NCI-H1048 (cell line): ENCODE data around the gene ACAD8.

ENCODE experiments used
- DNase-seq: peaks from one replicate; lab custom pipeline; 2025; lab: John Stamatoyannopoulos, UW

ACAD8 gene

DNA sequence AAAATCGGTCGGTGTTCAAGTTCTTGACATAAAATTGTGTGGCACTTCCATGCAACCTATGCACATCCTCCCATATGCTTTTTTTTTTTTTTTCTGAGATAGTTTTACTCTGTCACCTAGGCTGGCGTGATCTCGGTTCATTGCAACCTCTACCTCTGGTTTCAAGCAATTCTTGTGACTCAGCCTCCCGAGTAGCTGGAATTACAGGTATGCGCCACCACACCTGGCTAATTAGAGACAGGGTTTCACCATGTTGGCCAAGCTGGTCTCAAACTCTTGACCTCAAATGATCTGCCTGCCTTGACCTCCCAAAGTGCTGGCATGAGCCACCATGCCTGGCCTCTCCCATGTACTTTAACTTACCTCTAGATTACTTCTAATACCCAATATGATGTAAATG is 37.8 kb downstream of the ACAD8 start:
- DNase-seq = no peak

DNA sequence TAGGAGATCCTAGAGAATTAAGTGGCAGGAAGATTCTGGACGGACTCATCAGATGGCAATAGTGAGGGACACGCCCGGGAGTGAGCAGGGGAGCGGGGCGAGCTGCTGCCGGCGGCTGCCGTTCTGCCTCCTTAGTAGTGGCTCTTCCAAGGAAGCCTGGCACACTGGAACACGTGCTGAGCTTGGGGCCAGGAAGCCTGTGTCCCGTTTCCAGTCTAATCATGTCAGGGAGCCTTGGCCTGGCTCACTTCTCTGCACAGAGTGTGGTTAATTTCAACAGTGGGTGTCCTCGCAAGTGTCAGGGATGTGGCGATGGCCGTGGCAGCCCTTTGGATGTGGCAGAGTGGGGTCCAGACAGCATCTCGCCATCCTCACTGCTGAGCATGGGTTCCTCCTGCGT is 39.3 kb downstream of the ACAD8 start:
- no peak for DNase-seq

DNA sequence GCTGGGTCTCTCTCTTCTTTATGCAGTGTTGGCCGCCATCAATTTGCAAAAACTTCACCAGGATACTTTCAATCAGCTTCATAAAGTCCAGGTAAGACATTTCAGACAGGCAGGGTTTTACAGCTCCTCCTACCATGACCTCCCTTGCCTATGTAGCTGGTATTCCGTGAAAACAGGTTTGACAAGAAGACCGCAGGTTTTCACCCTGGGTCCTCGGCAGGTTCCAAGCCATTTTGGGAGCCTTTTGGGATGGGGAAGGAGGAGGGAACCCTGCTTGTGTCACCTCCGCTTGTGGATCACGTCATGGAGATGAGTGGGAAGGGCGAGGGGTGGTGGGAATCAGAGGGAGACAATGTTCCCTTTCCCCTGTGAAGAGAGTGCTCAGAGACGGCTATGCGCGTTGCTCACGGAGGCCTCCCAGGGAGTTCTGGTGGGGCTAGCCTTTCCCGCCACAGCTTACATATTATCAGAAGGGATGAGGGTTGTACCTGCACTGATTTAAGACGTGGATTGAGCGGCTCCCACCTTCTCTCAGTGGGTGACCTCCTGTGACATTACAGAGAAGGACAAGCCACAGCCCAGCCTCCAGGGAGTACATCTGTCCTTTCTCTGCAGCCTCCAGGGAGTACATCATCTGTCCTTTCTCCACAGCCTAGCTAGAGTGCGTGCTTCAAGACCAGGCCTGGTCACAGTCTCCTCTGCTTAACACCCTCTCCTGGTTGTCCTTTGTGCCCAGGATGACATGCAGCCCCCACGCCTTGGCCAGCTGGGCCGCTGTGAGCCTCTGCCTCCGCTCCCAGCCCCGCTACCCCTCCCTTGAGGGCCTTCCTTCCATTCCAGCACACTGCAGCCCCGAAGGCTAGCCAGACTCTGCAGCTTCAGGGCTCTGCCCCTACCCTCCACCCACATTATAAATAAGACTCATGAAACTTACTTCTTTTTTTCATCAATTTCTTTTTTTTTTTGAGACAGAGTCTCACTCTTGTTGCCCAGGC is 40.0 kb downstream of the ACAD8 start:
- DNase-seq = no peak

DNA sequence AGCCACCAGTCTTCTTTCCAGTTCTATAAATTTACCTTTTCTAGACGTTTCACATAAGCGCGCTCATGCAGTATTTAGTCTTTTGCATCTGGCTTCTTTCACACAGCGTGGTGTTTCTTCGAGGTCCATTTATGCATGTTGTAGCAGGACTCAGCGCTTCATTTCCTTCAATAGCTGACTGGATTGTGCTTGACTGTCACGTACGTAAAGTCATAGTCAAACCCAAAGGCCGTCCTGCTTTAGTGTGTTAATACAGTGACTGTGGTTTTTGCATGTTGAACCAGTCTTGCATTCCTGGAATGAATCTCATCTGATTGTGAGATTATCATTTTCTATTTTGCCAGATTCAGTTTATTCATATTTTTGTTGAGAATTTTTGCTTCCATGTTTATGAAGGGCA is 41.3 kb downstream of the ACAD8 start:
- no peak for DNase-seq

DNA sequence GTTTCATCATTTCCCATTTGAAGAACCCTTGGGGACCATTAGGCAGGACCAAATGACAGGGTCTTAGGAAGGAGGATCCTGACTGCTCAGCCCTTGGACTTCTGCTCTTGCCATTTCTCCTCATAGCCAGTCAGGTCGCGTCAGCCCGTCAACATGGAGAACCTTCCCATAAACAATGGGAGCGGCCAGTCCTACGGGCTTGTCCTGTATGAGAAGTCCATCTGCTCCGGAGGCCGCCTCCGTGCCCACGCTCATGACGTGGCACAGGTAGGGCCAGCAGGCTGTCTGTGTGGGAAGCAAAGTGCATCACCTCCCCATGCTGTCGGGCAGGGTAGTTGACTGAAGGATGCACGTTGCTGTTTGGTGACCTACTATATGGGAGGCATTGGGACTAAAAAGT is 58.9 kb downstream of the ACAD8 start:
- no peak for DNase-seq

DNA sequence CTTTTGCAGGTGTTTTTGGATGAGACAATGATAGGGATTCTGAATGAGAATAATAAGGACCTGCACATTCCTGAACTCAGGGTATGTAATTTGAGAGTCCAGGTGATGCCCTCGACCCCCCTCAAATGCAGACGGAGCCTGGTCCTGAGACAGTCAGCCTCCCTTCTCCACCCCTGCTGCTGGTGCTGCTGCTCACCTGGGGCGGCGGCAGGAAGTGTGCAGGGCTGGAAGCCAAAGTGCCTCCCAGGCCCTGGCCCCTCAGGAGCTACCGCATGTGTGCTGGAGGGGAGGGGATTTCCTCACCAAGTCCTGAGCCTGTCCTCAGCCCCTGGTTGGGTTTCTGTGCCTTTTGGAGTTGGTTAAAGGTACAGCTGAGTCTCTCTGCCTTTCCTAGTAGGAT is 59.4 kb downstream of the ACAD8 start:
- no peak for DNase-seq

DNA sequence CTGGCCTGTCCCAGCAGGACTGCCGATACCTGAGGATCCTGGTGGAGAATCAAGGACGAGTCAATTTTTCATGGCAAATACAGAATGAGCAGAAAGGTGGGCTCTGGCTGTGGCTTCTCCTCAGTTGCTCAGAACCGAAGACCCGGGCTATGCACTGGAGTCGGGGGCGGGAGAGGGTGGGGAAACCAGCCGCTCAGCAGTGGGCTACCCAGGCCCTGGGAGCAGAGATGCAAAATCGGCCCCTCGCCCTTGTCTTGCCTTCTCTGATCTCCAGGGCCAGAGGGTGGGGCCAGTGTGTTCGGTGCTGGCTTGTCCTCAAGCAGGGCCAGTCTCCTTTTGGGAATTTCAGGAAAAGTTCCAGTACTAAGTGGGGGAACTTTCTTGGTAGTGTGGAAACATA is 60.0 kb downstream of the ACAD8 start:
- DNase-seq = no peak

DNA sequence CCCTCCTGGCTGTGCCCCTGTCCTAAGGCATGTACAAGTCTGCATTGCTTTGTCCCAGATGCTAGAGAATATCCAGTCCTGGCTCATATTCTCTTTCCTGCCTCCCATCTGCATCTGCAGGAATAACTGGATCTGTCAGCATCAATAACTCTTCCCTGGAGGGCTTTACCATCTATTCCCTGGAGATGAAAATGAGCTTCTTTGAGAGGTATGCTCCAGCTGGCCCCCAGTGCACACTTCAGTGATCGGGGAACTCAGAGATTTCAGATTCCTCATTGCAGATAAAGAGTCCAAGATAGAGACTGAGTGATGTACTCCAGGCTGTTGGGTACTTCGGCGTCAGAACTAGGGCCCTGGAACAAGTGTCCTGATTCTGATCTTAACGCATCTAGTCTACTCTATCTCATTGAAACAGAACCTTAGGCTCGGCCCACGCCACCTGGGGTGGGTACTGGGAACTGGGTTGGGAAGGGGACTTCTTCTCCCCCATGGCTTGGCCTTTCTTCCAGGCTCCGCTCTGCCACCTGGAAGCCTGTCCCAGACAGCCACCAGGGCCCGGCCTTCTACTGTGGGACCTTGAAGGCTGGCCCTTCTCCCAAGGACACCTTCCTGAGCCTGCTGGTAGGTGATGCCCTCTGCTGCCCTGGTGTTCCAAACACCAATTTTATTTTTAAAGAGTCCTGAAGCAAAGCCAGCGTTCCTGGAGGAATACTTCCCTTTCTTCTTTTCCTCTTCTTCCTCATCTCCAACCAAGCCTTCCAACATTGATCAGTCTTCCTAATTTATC is 60.6 kb downstream of the ACAD8 start:
- no peak for DNase-seq
